Naive thymus-derived CD8-positive, alpha-beta T cell (primary cell): ENCODE results near the gene SPATA16. TPM values are rescaled to one million over a fixed set of nuclear protein-coding genes. Genes with fewer than 3 reads are reported as not detected.
"Not testable (repeated sequence)": the region's sequence is repeated elsewhere in the genome, so short reads cannot be mapped to it uniquely, and the experiment has no call there.

Experiments used
- ATAC-seq, 2 donors: fragments of 150-1000 bp; cut with Tn5 transposase in 1 of 2; sonication (Bioruptor Pico), chemical (Tn5 transposase) in 1 of 2; 1 replicate in 1 of 2; 2 replicates in 1 of 2; pipeline ENCODE4 v1.10.0; 2021; ENCODE audit warnings: mild to moderate bottlenecking in 2 of 2, moderate library complexity in 2 of 2
- POLR2A ChIA-PET: fragments of 350-600 bp; sonication (Branson Sonifier 250); formaldehyde crosslinking; loops from one replicate; lab custom pipeline; 2021; ENCODE audit warnings: antibody characterized with exemption; lab: Charles Lee
- DNase-seq, 10 donors: peaks; one replicate each; pipeline versions ENCODE4 v3.0.0 to v3.0.0-alpha.2; 2020 to 2022
- H3K27ac Mint-ChIP-seq, 10 donors: one replicate each; pipeline ENCODE4 v1.8.0; 2020 to 2022; ENCODE audit warnings: mild to moderate bottlenecking in 10 of 10, mixed read lengths in 10 of 10, moderate library complexity in 4 of 10, inconsistent platforms in 1 of 10
- H3K27me3 Mint-ChIP-seq, 5 donors: one replicate each; pipeline ENCODE4 v1.8.0; 2021 to 2022; ENCODE audit warnings: mixed read lengths in 5 of 5
- H3K36me3 Mint-ChIP-seq, 3 donors: one replicate each; pipeline ENCODE4 v1.8.0; 2020 to 2022; ENCODE audit warnings: mixed read lengths in 3 of 3, mild to moderate bottlenecking in 2 of 3, inconsistent platforms in 1 of 3
- H3K4me1 Mint-ChIP-seq, 4 donors: one replicate each; pipeline ENCODE4 v1.8.0; 2021 to 2022; ENCODE audit warnings: mixed read lengths in 4 of 4
- H3K4me3 Mint-ChIP-seq, 10 donors: one replicate each; pipeline ENCODE4 v1.8.0; 2020 to 2022; ENCODE audit warnings: mild to moderate bottlenecking in 10 of 10, mixed read lengths in 10 of 10, moderate library complexity in 6 of 10, inconsistent platforms in 1 of 10
- H3K9me3 Mint-ChIP-seq, 9 donors: one replicate each; pipeline ENCODE4 v1.8.0; 2020 to 2022; ENCODE audit warnings: mixed read lengths in 9 of 9, mild to moderate bottlenecking in 3 of 9, inconsistent platforms in 1 of 9, moderate library complexity in 1 of 9
- polyA plus RNA-seq, 3 donors: library from polyadenylated mRNA; unstranded; fragments of 300-500 nt; fragmentation: Illumina TruSeq; gene quantifications; one replicate each; pipeline ENCODE4 v1.2.3, GENCODE V29; 2021
- total RNA-seq, 8 experiments: library from RNA in 2 of 8; stranded (reverse) in 2 of 8; gene quantifications; one replicate each; pipeline ENCODE4 v1.2.3 and lab custom pipeline; 2021 to 2026

Gene SPATA16
- not detected for total RNA-seq
- not detected for polyA plus RNA-seq
- 0 to 0.30 (median 0) reads per million in 6 experiments for total RNA-seq (lab: John Stamatoyannopoulos, UW)

- Mint-ChIP-seq H3K9me3 (peaks cover 0 to 10% (median 0%) of the 10 kb centered on the region in 9 donors), H3K4me3 (no peak within 1 kb of the TSS), H3K27me3 (no peaks in the 10 kb centered on the region), H3K4me1 (no peaks in the 10 kb centered on the region), H3K36me3 (no peaks in the 10 kb centered on the region), H3K27ac (no peak within 1 kb of the TSS)
- POLR2A ChIA-PET: no interaction called here
- DNase-seq (no peak), ATAC-seq (no peak)
Measured at GRCh38 chr3:173140986-173141385, at the start of gene SPATA16. Gene SPATA16 (minus strand): TSS chr3:173141235. CDS start chr3:173117731, 23,504 bp downstream.

GRCh38 chr3:173183022-173183421 is 42.0 kb upstream of the SPATA16 start:
- H3K4me1 Mint-ChIP-seq, ATAC-seq, H3K36me3 Mint-ChIP-seq, H3K4me3 Mint-ChIP-seq, H3K27me3 Mint-ChIP-seq, POLR2A ChIA-PET, DNase-seq, H3K27ac Mint-ChIP-seq: not testable (repeated sequence)
- peaks cover 0 to 28% (median 14%) of the 10 kb centered on the region in 9 donors for H3K9me3 Mint-ChIP-seq

- Mint-ChIP-seq H3K36me3 (no peaks in the 10 kb centered on the region), H3K27me3 (no peaks in the 10 kb centered on the region), H3K4me1 (no peaks in the 10 kb centered on the region), H3K4me3 (no peak overlapping the region), H3K27ac (no peak overlapping the region), H3K9me3 (peaks cover 0 to 11% (median 0%) of the 10 kb centered on the region in 9 donors)
- no peak for DNase-seq
- POLR2A ChIA-PET: no interaction called here
- ATAC-seq: no peak
Measured at GRCh38 chr3:173173652-173174051, 32.6 kb upstream of the SPATA16 start.

GRCh38 chr3:173159139-173159538 is 18.1 kb upstream of the SPATA16 start:
- POLR2A ChIA-PET, H3K4me1 Mint-ChIP-seq, DNase-seq, H3K27ac Mint-ChIP-seq, H3K4me3 Mint-ChIP-seq, H3K27me3 Mint-ChIP-seq, H3K36me3 Mint-ChIP-seq, ATAC-seq: not testable (repeated sequence)
- peaks cover 0 to 16% (median 0%) of the 10 kb centered on the region in 9 donors for H3K9me3 Mint-ChIP-seq

GRCh38 chr3:173156533-173156932 is 15.5 kb upstream of the SPATA16 start:
- H3K27ac Mint-ChIP-seq, H3K4me3 Mint-ChIP-seq, H3K36me3 Mint-ChIP-seq, ATAC-seq, DNase-seq, POLR2A ChIA-PET, H3K27me3 Mint-ChIP-seq, H3K4me1 Mint-ChIP-seq: not testable (repeated sequence)
- H3K9me3 Mint-ChIP-seq: peaks cover 0 to 16% (median 0%) of the 10 kb centered on the region in 9 donors

GRCh38 chr3:173153631-173154030 is 12.6 kb upstream of the SPATA16 start:
- H3K9me3 Mint-ChIP-seq: peaks cover 0 to 7% (median 0%) of the 10 kb centered on the region in 9 donors
- POLR2A ChIA-PET: no interaction called here
- ATAC-seq (no peak), DNase-seq (no peak)
- H3K36me3 Mint-ChIP-seq: no peaks in the 10 kb centered on the region
- no peaks in the 10 kb centered on the region for H3K4me1 Mint-ChIP-seq
- H3K27me3 Mint-ChIP-seq: no peaks in the 10 kb centered on the region
- H3K4me3 Mint-ChIP-seq: no peak overlapping the region
- H3K27ac Mint-ChIP-seq: no peak overlapping the region

GRCh38 chr3:173139420-173139819 is 1.6 kb downstream of the SPATA16 start:
- no peak for ATAC-seq
- POLR2A ChIA-PET: no interaction called here
- Mint-ChIP-seq H3K9me3 (peaks cover 0 to 8% (median 0%) of the 10 kb centered on the region in 9 donors), H3K4me3 (no peak overlapping the region), H3K4me1 (no peaks in the 10 kb centered on the region), H3K27me3 (no peaks in the 10 kb centered on the region), H3K27ac (no peak overlapping the region), H3K36me3 (no peaks in the 10 kb centered on the region)
- no peak for DNase-seq

GRCh38 chr3:173138026-173138425 is 3.0 kb downstream of the SPATA16 start:
- POLR2A ChIA-PET: no interaction called here
- H3K27me3 Mint-ChIP-seq: peaks cover 0 to 2% (median 0%) of the 10 kb centered on the region in 5 donors
- ATAC-seq (no peak), DNase-seq (no peak)
- peaks cover 0 to 8% (median 0%) of the 10 kb centered on the region in 9 donors for H3K9me3 Mint-ChIP-seq
- no peaks in the 10 kb centered on the region for H3K36me3 Mint-ChIP-seq
- no peaks in the 10 kb centered on the region for H3K4me1 Mint-ChIP-seq
- no peak overlapping the region for H3K27ac Mint-ChIP-seq
- H3K4me3 Mint-ChIP-seq: no peak overlapping the region

- Mint-ChIP-seq H3K27me3 (peaks cover 0 to 2% (median 0%) of the 10 kb centered on the region in 5 donors), H3K9me3 (peaks cover 0 to 5% (median 0%) of the 10 kb centered on the region in 9 donors), H3K36me3 (no peaks in the 10 kb centered on the region), H3K4me1 (no peaks in the 10 kb centered on the region), H3K4me3 (no peak overlapping the region), H3K27ac (no peak overlapping the region)
- DNase-seq: no peak
- no peak for ATAC-seq
- POLR2A ChIA-PET: no interaction called here
Measured at GRCh38 chr3:173135059-173135458, 6.0 kb downstream of the SPATA16 start.

- H3K4me3 Mint-ChIP-seq: no peak overlapping the region
- no peaks in the 10 kb centered on the region for H3K36me3 Mint-ChIP-seq
- H3K27me3 Mint-ChIP-seq: peaks cover 0 to 5% (median 0%) of the 10 kb centered on the region in 5 donors
- H3K4me1 Mint-ChIP-seq: no peaks in the 10 kb centered on the region
- H3K9me3 Mint-ChIP-seq: peaks cover 0 to 15% (median 0%) of the 10 kb centered on the region in 9 donors
- DNase-seq (no peak), ATAC-seq (no peak)
- POLR2A ChIA-PET: no interaction called here
- no peak overlapping the region for H3K27ac Mint-ChIP-seq
Measured at GRCh38 chr3:173128633-173129032, 12.4 kb downstream of the SPATA16 start.

GRCh38 chr3:173111321-173111720 is 29.7 kb downstream of the SPATA16 start:
- Mint-ChIP-seq H3K4me3 (no peak overlapping the region), H3K27me3 (peaks cover 0 to 7% (median 2%) of the 10 kb centered on the region in 5 donors), H3K4me1 (no peaks in the 10 kb centered on the region), H3K9me3 (peaks cover 0 to 16% (median 1%) of the 10 kb centered on the region in 9 donors), H3K27ac (no peak overlapping the region), H3K36me3 (no peaks in the 10 kb centered on the region)
- ATAC-seq (no peak), DNase-seq (no peak)
- POLR2A ChIA-PET: no interaction called here

- no peak overlapping the region for H3K4me3 Mint-ChIP-seq
- H3K27me3 Mint-ChIP-seq: peaks cover 0 to 7% (median 2%) of the 10 kb centered on the region in 5 donors
- peaks cover 0 to 2% (median 0%) of the 10 kb centered on the region in 3 donors for H3K36me3 Mint-ChIP-seq
- POLR2A ChIA-PET: no interaction called here
- DNase-seq (no peak), ATAC-seq (no peak)
- no peak overlapping the region for H3K27ac Mint-ChIP-seq
- H3K9me3 Mint-ChIP-seq: peaks cover 0 to 25% (median 2%) of the 10 kb centered on the region in 9 donors
- H3K4me1 Mint-ChIP-seq: no peaks in the 10 kb centered on the region
Measured at GRCh38 chr3:173109143-173109542, 31.9 kb downstream of the SPATA16 start.

- ATAC-seq: no peak
- H3K4me1 Mint-ChIP-seq: no peaks in the 10 kb centered on the region
- POLR2A ChIA-PET: no interaction called here
- H3K27ac Mint-ChIP-seq: no peak overlapping the region
- no peak overlapping the region for H3K4me3 Mint-ChIP-seq
- H3K9me3 Mint-ChIP-seq: peaks cover 0 to 41% (median 11%) of the 10 kb centered on the region in 9 donors
- no peak for DNase-seq
- H3K36me3 Mint-ChIP-seq: peaks cover 0 to 5% (median 0%) of the 10 kb centered on the region in 3 donors
- peaks cover 0 to 8% (median 2%) of the 10 kb centered on the region in 5 donors for H3K27me3 Mint-ChIP-seq
Measured at GRCh38 chr3:173103469-173103868, 37.6 kb downstream of the SPATA16 start.

GRCh38 chr3:173098959-173099358 is 42.1 kb downstream of the SPATA16 start:
- POLR2A ChIA-PET: no interaction called here
- ATAC-seq (no peak), DNase-seq (no peak)
- H3K4me1 Mint-ChIP-seq: no peaks in the 10 kb centered on the region
- peaks cover 0 to 2% (median 0%) of the 10 kb centered on the region in 3 donors for H3K36me3 Mint-ChIP-seq
- H3K9me3 Mint-ChIP-seq: peaks cover 0 to 23% (median 8%) of the 10 kb centered on the region in 9 donors
- H3K4me3 Mint-ChIP-seq: no peak overlapping the region
- peaks cover 0 to 5% (median 0%) of the 10 kb centered on the region in 5 donors for H3K27me3 Mint-ChIP-seq
- no peak overlapping the region for H3K27ac Mint-ChIP-seq
